C4-2B (cell line): ENCODE results near the gene UQCRHL.

Source experiments
- CTCF ChIP-seq: fragments of 450-650 bp; conservative IDR thresholded peaks from 2 replicates; pipeline ENCODE4 v1.5.1; 2017; ENCODE audit warnings: mild to moderate bottlenecking
- ZFX ChIP-seq: fragments of 450-650 bp; IDR thresholded peaks from 2 replicates; pipeline ENCODE4 v1.6.1; 2017

GRCh38 chr1:15837931-15838330, 30.5 kb upstream of the UQCRHL start:
- no peak for TF ChIP-seq CTCF
- no peak for TF ChIP-seq ZFX
